Left lobe of liver (tissue), 2 donors: ENCODE results near the gene HDAC7. TPM values are rescaled to one million over a fixed set of nuclear protein-coding genes. Genes with fewer than 3 reads are reported as not detected.

Experiments
- ATAC-seq: fragments of 200-7000 bp; cut with Tn5 transposase; one replicate; pipeline ENCODE4 v1.9.1; 2020; ENCODE audit warnings: mild to moderate bottlenecking, moderate library complexity
- DNase-seq: peaks from one replicate; pipeline ENCODE4 v3.0.0-alpha.2; 2020; ENCODE audit warnings: low spot score
- total RNA-seq: library from RNA; stranded (reverse); gene quantifications from one replicate; pipeline ENCODE4 v1.2.1, GENCODE V29; 2021
- donor health status: DM: no; HTN: no; CAD: no; lungs with moderate emphysema.
- donor health status: DM: no; HTN: yes; CAD: no.

Gene HDAC7
- 8.1 TPM for total RNA-seq

GRCh38 chr12:47819896-47820630 lies at the start of gene HDAC7:
HDAC7 (minus strand) TSS chr12:47819903; CDS start chr12:47819785, 118 bp downstream.
- peak; percentile 76 for ATAC-seq
- DNase-seq, result peak; percentile 76

- DNase-seq (no peak), ATAC-seq (no peak)
Observed at GRCh38 chr12:47868552-47869031, 48.9 kb upstream of the HDAC7 start.

DNA sequence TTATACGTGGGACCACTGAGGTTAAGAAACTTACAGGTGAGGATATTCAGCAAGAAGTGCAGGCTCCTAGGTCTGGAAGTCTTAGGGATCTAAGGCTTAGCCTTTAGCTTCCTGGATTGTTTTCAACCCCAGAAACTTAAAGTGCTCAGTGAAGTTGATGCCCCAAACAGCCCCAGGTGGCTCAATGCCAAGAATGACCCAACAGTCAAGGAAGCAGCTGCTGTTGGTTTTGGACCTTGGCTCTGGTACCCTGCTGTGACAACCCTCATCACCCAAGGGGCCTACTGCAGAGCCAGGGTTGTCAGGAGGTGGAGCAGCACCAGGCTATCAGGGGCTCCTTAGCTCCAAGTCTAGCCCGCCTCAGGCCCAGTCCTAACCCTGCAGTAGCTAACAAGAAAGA lies 48.3 kb upstream of the HDAC7 start:
- no peak for DNase-seq

GRCh38 chr12:47867495-47867941 lies 47.8 kb upstream of the HDAC7 start:
- DNase-seq (no peak), ATAC-seq (no peak)

More for the DNA sequence above, 48.3 kb upstream of the HDAC7 start:
- ATAC-seq, result no peak

DNA sequence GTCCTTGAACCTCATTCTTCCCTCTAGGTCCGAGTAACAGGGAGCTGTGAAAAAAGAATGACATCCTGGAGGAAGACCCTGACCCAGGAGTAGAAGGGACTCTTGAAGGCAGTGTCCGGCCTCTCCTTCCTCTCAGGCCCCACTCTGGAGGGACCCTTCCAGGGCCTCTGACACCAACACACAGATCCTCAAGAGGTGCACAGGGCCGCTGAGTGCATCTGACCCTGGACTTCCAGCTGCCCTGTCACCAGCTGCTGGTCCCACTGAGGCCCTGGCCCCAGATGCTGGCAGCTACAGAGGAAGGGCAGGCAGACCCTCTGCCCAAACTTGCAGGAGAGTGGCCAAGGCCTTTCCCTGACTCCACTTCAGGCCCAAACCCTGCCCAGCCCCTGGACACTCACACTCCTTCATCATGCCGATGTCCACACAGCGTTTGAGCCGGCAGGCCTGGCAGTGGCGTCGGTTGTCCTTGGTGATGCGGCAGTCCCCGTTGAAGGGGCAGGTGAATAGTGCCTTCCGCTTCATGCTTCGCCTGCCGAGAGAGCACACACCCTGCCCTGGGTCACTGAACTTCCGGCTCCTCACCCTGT lies 45.0 kb upstream of the HDAC7 start:
- DNase-seq, result no peak
- ATAC-seq, result no peak

- ATAC-seq (peak; percentile 64), DNase-seq (no peak)
Observed at GRCh38 chr12:47863985-47864384, 44.3 kb upstream of the HDAC7 start.

- DNase-seq (no peak), ATAC-seq (no peak)
Observed at GRCh38 chr12:47863467-47863866, 43.8 kb upstream of the HDAC7 start.

GRCh38 chr12:47862881-47863280 lies 43.2 kb upstream of the HDAC7 start:
- ATAC-seq, result no peak

DNA sequence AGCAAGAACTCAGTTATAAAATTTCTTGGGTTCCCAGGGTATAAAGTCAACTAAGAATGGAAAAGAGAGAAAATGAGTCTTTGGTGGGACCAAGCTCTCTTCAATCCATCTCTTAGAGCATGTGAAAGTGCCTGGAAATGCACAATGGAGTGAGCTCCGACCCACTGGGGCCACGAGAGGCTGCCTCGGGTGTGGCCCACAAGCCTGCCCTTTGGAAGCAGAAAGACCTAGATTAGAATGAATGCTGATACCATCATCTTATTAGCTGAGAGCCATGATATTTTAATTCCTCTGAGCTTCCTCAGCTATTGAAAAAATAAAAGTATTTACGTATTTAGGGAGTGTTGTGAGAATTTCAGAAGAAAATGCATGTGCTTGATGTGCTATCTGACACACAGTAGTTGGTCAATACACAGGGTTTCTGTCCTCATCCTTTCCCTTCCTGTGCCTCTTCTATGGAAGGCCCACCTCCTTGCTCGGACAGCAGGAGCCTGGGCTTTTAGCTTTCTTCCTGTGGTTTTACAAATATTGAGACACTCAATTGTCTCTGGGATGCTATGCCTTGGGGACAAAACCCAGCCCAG lies 42.6 kb upstream of the HDAC7 start:
- no peak for DNase-seq
- no peak for ATAC-seq

More at GRCh38 chr12:47862881-47863280, 43.2 kb upstream of the HDAC7 start:
- DNase-seq, result no peak

DNA sequence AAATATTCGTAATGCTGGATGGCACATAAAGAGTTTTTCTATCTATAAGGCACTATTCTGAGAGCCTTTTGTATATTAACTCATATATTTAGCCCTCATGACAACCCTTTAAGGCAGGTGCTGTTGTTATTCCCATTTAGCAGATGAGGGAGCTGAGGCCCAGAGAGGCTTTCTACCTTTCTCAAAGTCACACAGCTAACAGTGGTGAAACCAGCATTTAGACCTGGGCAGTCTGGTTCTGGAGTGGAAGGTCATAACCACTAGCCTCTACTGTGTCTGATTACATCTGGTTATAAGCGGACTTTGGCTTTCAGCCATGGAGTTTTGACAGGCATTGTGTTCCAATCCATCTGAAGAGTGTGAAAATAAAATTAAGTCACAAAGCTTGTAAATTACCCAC lies 41.2 kb upstream of the HDAC7 start:
- ATAC-seq, result no peak
- DNase-seq, result no peak

DNA sequence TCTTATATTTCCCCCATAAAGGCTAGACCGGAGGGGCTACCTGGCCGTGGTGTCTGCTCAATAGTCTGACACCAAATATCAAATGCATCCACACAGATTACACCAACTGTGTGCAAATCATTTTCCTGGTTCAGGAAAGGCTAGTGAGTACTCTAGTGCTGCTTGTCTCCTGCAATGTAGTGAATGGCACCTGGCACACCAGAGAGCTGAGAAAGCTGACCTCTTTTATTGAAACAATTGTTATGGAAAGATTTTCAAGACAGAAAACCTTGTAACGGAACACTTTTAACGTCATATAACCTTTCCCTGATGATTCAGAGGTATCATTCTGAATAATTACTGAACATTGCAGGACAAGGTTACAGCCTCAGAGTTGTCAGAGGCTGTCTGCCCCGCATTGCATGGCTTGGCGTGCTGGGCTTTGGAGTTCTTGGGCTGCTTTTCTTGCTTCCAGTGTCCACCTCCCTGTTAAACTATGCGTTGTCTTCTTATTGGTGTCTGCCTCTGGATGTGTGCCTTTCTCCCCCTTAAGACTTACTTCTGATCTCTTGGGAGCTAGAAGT lies 40.7 kb upstream of the HDAC7 start:
- ATAC-seq (no peak), DNase-seq (no peak)

- DNase-seq (peak; percentile 91), ATAC-seq (peak; percentile 95)
Observed at GRCh38 chr12:47858511-47859266, 39.0 kb upstream of the HDAC7 start.

DNA sequence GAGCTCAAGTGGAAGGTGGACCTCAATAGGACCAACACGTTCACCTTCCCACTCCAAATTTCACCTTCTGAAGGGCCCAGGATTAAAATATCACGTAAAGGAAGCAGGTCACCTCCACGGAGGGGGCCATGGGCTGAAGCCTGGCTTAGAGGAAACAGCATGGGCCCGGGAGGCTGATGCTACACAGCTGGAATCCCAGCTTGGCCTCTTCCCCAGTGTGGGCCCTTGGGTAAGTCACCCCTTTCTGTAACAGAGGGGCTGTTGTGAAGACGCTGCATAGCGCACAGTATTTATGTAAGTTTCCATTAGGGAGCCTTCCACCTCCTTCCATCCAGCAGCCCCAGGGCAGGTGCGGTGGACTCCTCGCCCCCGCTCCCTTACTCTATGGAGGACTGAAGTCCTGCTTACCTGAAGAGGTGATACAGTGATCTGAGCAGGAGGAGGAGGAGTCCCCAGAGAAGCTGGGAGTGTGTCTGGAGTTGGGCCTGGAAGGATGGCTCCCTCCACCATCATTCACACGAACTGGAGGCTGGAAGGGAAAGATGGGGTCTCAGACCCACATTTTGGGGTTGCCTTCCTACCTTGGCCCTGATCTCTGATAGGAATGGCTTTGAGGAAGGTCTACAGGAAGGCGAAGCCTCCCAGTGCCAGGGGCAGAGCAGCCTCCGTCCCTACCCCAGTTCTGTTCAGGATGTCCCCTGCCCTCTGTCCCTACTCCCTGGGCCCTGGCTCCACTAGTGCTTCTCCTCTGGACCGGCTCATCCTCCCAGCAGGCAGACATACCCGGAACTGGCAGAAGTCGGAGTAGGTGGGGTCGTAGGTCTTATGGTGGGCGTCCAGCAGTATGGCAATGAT lies 37.2 kb upstream of the HDAC7 start:
- no peak for ATAC-seq

DNA sequence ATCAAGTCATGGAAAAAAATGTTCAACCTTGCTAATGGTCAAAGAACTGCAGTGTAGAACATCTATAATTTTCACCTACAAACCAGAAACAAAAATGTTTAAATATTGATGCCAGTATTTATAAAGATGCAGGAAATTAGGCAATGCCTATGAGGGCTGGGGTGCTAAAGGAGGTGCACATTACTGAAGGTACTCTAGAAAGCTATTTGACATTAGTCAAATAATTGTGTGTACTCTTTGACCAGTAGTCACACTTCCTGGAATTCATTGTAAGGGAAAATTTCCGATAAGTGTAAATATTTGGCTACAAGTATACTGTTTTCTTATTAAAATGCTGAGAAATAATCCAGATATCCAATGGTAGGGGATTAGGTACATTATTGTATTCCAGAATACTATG lies 36.4 kb upstream of the HDAC7 start:
- DNase-seq (no peak), ATAC-seq (no peak)

More for the DNA sequence above, 37.2 kb upstream of the HDAC7 start:
- no peak for DNase-seq

DNA sequence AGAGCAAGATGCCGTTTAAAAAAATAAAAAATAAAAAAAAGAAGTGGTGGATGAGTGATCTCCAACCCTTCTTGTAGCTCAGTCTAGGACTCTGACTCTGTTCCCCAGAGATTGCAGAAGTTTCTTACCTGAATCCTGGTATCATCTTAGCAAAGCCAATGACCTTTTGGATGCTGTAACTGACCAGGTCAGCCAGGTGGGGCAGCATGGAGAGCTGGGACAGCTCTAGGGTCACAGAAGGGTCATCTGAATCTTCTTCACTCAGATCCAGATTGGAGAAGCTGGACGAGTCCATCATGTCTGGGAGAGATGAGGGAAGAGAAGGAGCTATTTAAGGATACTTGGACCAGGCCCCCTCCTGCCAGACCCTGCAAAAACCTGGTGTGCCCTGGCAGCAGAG lies 35.8 kb upstream of the HDAC7 start:
- DNase-seq, result peak; percentile 64
- peak; percentile 27 for ATAC-seq

GRCh38 chr12:47854531-47854930 lies 34.8 kb upstream of the HDAC7 start:
- no peak for ATAC-seq

GRCh38 chr12:47852096-47852571 lies 32.4 kb upstream of the HDAC7 start:
- DNase-seq (peak; percentile 77), ATAC-seq (peak; percentile 87)

More at GRCh38 chr12:47854531-47854930, 34.8 kb upstream of the HDAC7 start:
- DNase-seq, result no peak

DNA sequence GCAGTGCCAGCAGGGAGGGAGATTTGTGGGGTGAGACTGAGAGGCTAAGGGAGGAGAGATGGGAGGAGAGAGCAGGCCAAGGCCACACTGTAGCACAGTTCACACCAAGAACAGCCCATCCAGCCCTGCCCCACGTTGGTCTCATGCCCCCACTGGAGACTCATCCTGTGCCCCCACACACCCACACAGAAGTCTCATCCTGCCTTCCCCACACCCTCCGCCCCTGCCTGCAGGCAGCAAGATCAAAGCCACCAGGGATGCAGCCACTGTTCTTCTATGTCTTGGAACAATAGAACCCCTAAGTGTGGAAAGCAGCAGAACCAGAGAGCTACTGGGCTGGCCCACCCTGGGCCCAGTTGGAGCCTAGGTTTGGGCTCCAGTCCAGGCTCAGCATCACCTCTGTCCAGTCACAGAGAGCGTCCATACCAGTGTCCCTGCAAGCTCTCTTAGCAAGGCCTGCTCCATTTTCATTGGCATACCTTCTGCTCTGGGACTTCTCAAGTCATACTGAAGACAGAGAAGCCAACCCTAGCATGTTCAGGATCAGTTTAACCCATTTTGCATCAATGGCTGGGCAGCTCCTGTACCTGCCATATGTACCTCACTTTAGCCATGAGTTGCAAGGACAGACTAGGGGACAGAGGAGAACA lies 31.7 kb upstream of the HDAC7 start:
- ATAC-seq, result peak; percentile 2
- DNase-seq, result no peak
